PC-9 (cell line): ENCODE measurements around the gene TTBK2. TPM values are rescaled to one million over a fixed set of nuclear protein-coding genes. Genes with fewer than 3 reads are reported as not detected.

Experiments
- BruUV-seq: library from RNA; stranded (reverse); fragments of 400-500 nt; replicated peaks from 2 replicates; lab custom pipeline; 2021; lab: Mats Ljungman, UMichigan
- CTCF ChIA-PET: fragments of 300-600 bp; sonication (Branson Sonifier 250); formaldehyde crosslinking; loops from one replicate; lab custom pipeline; 2022; ENCODE audit warnings: antibody characterized with exemption; lab: Charles Lee
- POLR2A ChIA-PET: fragments of 300-600 bp; sonication (Branson Sonifier 250); formaldehyde crosslinking; loops from one replicate; lab custom pipeline; 2022; ENCODE audit warnings: antibody characterized with exemption; ENCODE audit not compliant: unreplicated experiment; lab: Charles Lee
- DNase-seq, 2 experiments: peaks; one replicate each; pipeline versions ENCODE4 v3.0.0 to v3.0.0-alpha.2; 2015 to 2022; ENCODE audit warnings: mixed read lengths in 1 of 2
- H2AFZ ChIP-seq: fragments of 200-600 bp; sonication (generic); 2 replicates; pipeline ENCODE4 v1.8.1; 2017; ENCODE audit warnings: antibody characterized with exemption
- H3F3A ChIP-seq: fragments of 200-600 bp; sonication (generic); 2 replicates; pipeline ENCODE4 v1.8.1; 2017; ENCODE audit warnings: antibody characterized with exemption, mild to moderate bottlenecking, low read depth; ENCODE audit not compliant: insufficient read depth
- H3K27ac ChIP-seq: fragments of 200-600 bp; sonication (generic); 2 replicates; pipeline ENCODE4 v1.6.1; 2016; ENCODE audit warnings: mixed run types
- H3K27me3 ChIP-seq: fragments of 200-600 bp; sonication (generic); 2 replicates; pipeline ENCODE4 v1.6.1; 2016; ENCODE audit warnings: low read depth, mixed run types; ENCODE audit not compliant: insufficient read depth
- H3K36me3 ChIP-seq: fragments of 200-600 bp; sonication (generic); 2 replicates; pipeline ENCODE4 v1.6.1; 2016; ENCODE audit warnings: low read depth, mixed run types
- H3K4me1 ChIP-seq: fragments of 200-600 bp; sonication (generic); replicated peaks from 2 replicates; pipeline ENCODE4 v1.6.1; 2016; ENCODE audit warnings: mixed run types; ENCODE audit not compliant: insufficient read depth
- H3K4me2 ChIP-seq: fragments of 200-600 bp; sonication (generic); 2 replicates; pipeline ENCODE4 v1.6.1; 2017; ENCODE audit warnings: mixed run types
- H3K4me3 ChIP-seq: fragments of 200-600 bp; sonication (generic); 2 replicates; pipeline ENCODE4 v1.6.1; 2016; ENCODE audit warnings: mixed run types
- H3K79me2 ChIP-seq: fragments of 200-600 bp; sonication (generic); 2 replicates; pipeline ENCODE4 v1.6.1; 2017; ENCODE audit warnings: low read depth, mixed run types
- H3K9me2 ChIP-seq: fragments of 200-600 bp; sonication (generic); 2 replicates; pipeline ENCODE4 v1.8.1; 2017; ENCODE audit warnings: mild to moderate bottlenecking; ENCODE audit not compliant: insufficient read depth
- H3K9me3 ChIP-seq: fragments of 200-600 bp; sonication (generic); 2 replicates; pipeline ENCODE4 v1.8.1; 2016; ENCODE audit warnings: low read depth; ENCODE audit not compliant: insufficient read depth
- H4K20me1 ChIP-seq: fragments of 200-600 bp; sonication (generic); 2 replicates; pipeline ENCODE4 v1.8.1; 2017; ENCODE audit not compliant: insufficient read depth
- EZH2 ChIP-seq: fragments of 200-600 bp; sonication (generic); IDR thresholded peaks from 2 replicates; pipeline ENCODE4 v1.8.0; 2017; ENCODE audit warnings: antibody characterized with exemption, low read depth
- intact Hi-C: fragments of 100-400 bp; cut with micrococcal nuclease; formaldehyde crosslinking; loops from one replicate; pipeline ENCODE4 v1.10.0; 2022; ENCODE audit not compliant: unreplicated experiment
- total RNA-seq: library from RNA; stranded (reverse); gene quantifications from 2 replicates; pipeline ENCODE4 v1.2.3, GENCODE V29; 2021
- TF ChIP-seq, protein P1 (sequence below): fragments of 200-600 bp; sonication (generic); conservative IDR thresholded peaks from 2 replicates; pipeline ENCODE4 v1.6.1; 2017; ENCODE audit warnings: mixed run types, antibody characterized with exemption, mild to moderate bottlenecking, moderate library complexity

Gene TTBK2
- total RNA-seq, 1 experiment from 2014 or later = 22.6 TPM

DNA sequence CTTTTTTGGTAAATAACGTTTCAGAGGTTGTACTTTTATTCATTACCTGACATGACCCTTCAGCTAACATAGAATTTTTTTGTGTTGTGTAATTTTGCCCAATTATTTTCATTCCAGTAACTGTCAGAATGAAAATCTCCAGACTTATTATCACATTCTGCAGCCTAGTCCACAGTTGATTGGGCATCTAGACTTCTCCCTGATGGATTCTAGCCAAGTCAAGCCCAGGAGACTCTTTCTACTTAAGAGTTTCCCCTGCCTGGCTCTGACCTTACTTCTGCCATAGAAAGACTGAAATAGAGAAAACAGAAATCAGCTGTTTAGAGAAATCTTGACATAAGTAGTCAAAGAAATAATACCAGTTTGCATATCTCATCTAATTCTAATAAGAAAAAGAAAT is 100.8 kb downstream of the TTBK2 start:
- TF ChIP-seq EZH2 = no peak
- TF ChIP-seq, protein P1, sequence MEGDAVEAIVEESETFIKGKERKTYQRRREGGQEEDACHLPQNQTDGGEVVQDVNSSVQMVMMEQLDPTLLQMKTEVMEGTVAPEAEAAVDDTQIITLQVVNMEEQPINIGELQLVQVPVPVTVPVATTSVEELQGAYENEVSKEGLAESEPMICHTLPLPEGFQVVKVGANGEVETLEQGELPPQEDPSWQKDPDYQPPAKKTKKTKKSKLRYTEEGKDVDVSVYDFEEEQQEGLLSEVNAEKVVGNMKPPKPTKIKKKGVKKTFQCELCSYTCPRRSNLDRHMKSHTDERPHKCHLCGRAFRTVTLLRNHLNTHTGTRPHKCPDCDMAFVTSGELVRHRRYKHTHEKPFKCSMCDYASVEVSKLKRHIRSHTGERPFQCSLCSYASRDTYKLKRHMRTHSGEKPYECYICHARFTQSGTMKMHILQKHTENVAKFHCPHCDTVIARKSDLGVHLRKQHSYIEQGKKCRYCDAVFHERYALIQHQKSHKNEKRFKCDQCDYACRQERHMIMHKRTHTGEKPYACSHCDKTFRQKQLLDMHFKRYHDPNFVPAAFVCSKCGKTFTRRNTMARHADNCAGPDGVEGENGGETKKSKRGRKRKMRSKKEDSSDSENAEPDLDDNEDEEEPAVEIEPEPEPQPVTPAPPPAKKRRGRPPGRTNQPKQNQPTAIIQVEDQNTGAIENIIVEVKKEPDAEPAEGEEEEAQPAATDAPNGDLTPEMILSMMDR = no peak
- CTCF ChIA-PET = no interaction called here

DNA sequence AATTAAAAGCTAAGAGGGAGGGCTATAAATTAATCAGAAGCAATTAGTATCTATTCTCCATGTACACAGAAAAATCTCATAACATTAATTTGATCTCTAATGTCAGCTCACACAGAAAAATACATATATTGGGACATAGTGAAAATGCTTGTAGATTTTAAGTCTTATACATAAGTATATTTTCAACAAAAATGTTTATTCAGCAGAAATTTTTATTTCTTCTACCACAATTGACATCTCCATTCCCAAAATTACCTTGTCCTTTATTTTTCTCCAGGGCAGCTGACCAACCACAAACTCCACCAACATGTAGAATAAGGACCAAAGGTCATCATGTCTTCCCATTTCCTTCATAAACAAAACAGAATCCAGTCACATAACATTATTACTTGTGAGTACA is 109.1 kb downstream of the TTBK2 start:
- ChIA-PET POLR2A (no interaction called here), CTCF (interaction anchor here (0.6 kb wide), 1 partner anchor 298 kb away, joined by 3 read pairs; no protein-coding TSS in a partner anchor)
- intact Hi-C loops = no loop called here
- Histone ChIP-seq H3K27me3 (no peaks in the 10 kb centered on the region), H3F3A (no peaks in the 10 kb centered on the region), H4K20me1 (no peaks in the 10 kb centered on the region), H3K4me1 (no peaks in the 10 kb centered on the region), H3K4me2 (no peak overlapping the region), H2AFZ (no peak overlapping the region), H3K79me2 (no peaks in the 10 kb centered on the region), H3K9me3 (no peaks in the 10 kb centered on the region), H3K36me3 (no peaks in the 10 kb centered on the region), H3K27ac (no peak overlapping the region), H3K4me3 (no peak overlapping the region), H3K9me2 (no peaks in the 10 kb centered on the region)
- no TSS peak for BruUV-seq
- DNase-seq = no peak
- TF ChIP-seq, protein P1 = no peak
- TF ChIP-seq EZH2 = no peak

More for the DNA sequence above, 100.8 kb downstream of the TTBK2 start:
- H4K20me1 ChIP-seq = no peaks in the 10 kb centered on the region
- H3K27ac ChIP-seq = no peak overlapping the region
- intact Hi-C loops = loop anchor here (5.0 kb wide), 1 partner anchor 98 kb away; no protein-coding TSS in a partner anchor
- H3K9me3 ChIP-seq = no peaks in the 10 kb centered on the region
- H3K27me3 ChIP-seq = no peaks in the 10 kb centered on the region
- no peaks in the 10 kb centered on the region for H3K36me3 ChIP-seq
- no peak overlapping the region for H2AFZ ChIP-seq
- H3K79me2 ChIP-seq = no peaks in the 10 kb centered on the region
- no peak overlapping the region for H3K4me2 ChIP-seq
- H3K4me3 ChIP-seq = no peak overlapping the region
- BruUV-seq = no TSS peak
- no peaks in the 10 kb centered on the region for H3F3A ChIP-seq
- DNase-seq = no peak
- no peaks in the 10 kb centered on the region for H3K9me2 ChIP-seq
- no peaks in the 10 kb centered on the region for H3K4me1 ChIP-seq
- POLR2A ChIA-PET = no interaction called here

DNA sequence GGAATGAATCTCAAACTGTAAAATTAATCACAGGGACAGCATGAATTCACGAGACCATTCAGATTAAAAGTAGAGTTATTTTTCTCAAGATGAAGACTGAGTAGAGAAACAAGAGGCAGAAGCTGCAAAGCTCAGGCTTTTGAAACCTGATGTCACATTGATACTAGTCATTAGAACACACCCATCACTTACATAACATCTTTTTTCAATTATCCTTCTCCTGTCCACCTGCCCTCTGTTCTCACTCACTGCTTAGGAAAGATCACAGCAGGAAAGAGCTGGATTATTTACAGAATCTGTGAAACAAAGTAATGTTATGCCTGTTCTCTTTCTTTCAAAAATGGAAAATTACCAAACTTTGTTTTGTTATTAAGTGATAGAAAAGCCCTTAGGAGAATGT is 111.7 kb downstream of the TTBK2 start:
- no TSS peak for BruUV-seq
- H3K4me2 ChIP-seq = no peak overlapping the region
- no peaks in the 10 kb centered on the region for H3K9me2 ChIP-seq
- intact Hi-C loops = no loop called here
- no peaks in the 10 kb centered on the region for H4K20me1 ChIP-seq
- TF ChIP-seq EZH2 = no peak
- TF ChIP-seq, protein P1 = no peak
- H3K9me3 ChIP-seq = no peaks in the 10 kb centered on the region
- no peaks in the 10 kb centered on the region for H3K27me3 ChIP-seq
- H3K27ac ChIP-seq = no peak overlapping the region
- H2AFZ ChIP-seq = no peak overlapping the region
- no peaks in the 10 kb centered on the region for H3K4me1 ChIP-seq
- ChIA-PET CTCF (no interaction called here), POLR2A (no interaction called here)
- no peaks in the 10 kb centered on the region for H3K79me2 ChIP-seq
- no peak for DNase-seq
- H3K4me3 ChIP-seq = no peak overlapping the region
- no peaks in the 10 kb centered on the region for H3K36me3 ChIP-seq
- no peaks in the 10 kb centered on the region for H3F3A ChIP-seq
